ENCODE measurements around the gene TMEM242. TPM values are rescaled to one million over a fixed set of nuclear protein-coding genes. Genes with fewer than 3 reads are reported as not detected.

TMEM242 gene
- total and polyA plus RNA-seq, 2 donors (not counting 1 experiment from before 2014, with no cell fraction given): 6.3 to 24.1 TPM

DNA sequence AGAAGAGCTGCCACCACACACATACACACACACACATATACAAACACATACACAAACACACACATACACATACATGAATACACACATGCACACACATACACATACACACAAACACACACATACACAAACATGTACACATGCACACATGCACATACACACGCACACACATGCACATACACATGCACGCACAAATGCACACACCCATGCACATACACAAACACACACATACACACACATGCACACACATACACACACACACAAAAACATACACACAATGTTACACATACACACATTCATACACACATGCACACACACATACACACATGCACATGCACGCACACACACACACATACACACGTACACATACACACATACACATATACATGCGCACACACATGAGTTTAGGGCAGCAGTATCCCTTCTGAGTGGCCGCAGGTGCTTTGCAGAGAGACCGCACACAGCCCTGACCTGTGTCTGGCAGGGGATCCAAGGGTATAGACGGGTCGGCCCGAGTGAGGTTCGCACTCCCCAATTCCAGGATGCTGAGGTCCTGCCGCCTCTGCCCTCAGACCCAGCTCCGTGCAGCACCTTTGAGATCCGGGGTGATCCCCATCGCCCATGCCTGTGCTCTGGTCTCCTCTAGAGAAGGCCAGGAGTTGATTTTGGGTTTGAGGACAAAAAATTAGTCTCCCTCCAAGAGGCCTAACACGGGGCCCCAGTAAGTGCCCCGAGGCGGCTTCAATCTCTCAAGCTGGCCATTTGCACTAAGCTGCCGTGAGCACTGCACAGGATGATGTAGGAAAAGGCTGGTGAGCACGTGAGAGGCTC, 56.8 kb downstream of the TMEM242 start:
- H3K4me3 Mint-ChIP-seq: no peak overlapping the region
- no peaks in the 10 kb centered on the region for H3K4me1 Mint-ChIP-seq
- Histone ChIP-seq H3K9me3 (ENCODE audit: control extremely low read depth in 1 of 3, control insufficient read depth in 2 of 3, insufficient read depth in 1 of 3, low read length in 2 of 3) (peaks cover 0 to 5% (median 0%) of the 10 kb centered on the region in 3 donors), H3K27me3 (replicated peaks in 1 of 4; ENCODE audit: control extremely low read depth in 1 of 4, control insufficient read depth in 3 of 4, insufficient read depth in 4 of 4, low read length in 3 of 4) (no peaks in the 10 kb centered on the region), H3K79me2 (ENCODE audit: control insufficient read depth, insufficient read depth, low read length) (no peaks in the 10 kb centered on the region), H3K4me2 (replicated peaks; ENCODE audit: low read depth, low read length, poor library complexity, severe bottlenecking) (no peak overlapping the region), H3K9ac (ENCODE audit: low read length) (no peak overlapping the region), H2AFZ (ENCODE audit: insufficient read depth, low read depth, low read length, poor library complexity, severe bottlenecking) (no peak overlapping the region), H4K20me1 (ENCODE audit: control insufficient read depth, insufficient read depth, low read length, poor library complexity, severe bottlenecking) (no peaks in the 10 kb centered on the region), H3K4me3 (ENCODE audit: control extremely low read depth in 1 of 5, extremely low read depth in 1 of 5, insufficient read depth in 1 of 5, low read depth in 2 of 5, low read length in 4 of 5) (no peak overlapping the region), H3K36me3 (replicated peaks in 1 of 2; ENCODE audit: control extremely low read depth in 1 of 2, control insufficient read depth in 1 of 2, extremely low read depth in 1 of 2, insufficient read depth in 2 of 2, low read length in 1 of 2) (no peaks in the 10 kb centered on the region), H3K27ac (ENCODE audit: low read length in 2 of 2) (no peak overlapping the region), H3K4me1 (ENCODE audit: control insufficient read depth in 2 of 2, insufficient read depth in 2 of 2, low read length in 2 of 2) (no peaks in the 10 kb centered on the region)
- WGBS (ENCODE audit: insufficient coverage): 92% methylated on average over 19 of the region's 20 CpGs
- peaks cover 8% of the 10 kb centered on the region for H3K9me3 Mint-ChIP-seq (ENCODE audit: insufficient read depth)
- TF ChIP-seq EZH2 (IDR thresholded peaks at IDR 0.05; ENCODE audit: borderline replicate concordance, insufficient read depth, low read depth, low read length, poor library complexity, severe bottlenecking): no peak
- TF ChIP-seq, protein P1, sequence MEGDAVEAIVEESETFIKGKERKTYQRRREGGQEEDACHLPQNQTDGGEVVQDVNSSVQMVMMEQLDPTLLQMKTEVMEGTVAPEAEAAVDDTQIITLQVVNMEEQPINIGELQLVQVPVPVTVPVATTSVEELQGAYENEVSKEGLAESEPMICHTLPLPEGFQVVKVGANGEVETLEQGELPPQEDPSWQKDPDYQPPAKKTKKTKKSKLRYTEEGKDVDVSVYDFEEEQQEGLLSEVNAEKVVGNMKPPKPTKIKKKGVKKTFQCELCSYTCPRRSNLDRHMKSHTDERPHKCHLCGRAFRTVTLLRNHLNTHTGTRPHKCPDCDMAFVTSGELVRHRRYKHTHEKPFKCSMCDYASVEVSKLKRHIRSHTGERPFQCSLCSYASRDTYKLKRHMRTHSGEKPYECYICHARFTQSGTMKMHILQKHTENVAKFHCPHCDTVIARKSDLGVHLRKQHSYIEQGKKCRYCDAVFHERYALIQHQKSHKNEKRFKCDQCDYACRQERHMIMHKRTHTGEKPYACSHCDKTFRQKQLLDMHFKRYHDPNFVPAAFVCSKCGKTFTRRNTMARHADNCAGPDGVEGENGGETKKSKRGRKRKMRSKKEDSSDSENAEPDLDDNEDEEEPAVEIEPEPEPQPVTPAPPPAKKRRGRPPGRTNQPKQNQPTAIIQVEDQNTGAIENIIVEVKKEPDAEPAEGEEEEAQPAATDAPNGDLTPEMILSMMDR (IDR thresholded peaks at IDR 0.05): no peak
- intact Hi-C loops (cut with micrococcal nuclease): no loop called here
- no peak for DNase-seq
- ATAC-seq (ENCODE audit: low read depth): no peak
- H3K27ac Mint-ChIP-seq: no peak overlapping the region
- ChIA-PET CTCF (no interaction called here), POLR2A (no interaction called here)
- H3K27me3 Mint-ChIP-seq: peaks cover 4% of the 10 kb centered on the region

DNA sequence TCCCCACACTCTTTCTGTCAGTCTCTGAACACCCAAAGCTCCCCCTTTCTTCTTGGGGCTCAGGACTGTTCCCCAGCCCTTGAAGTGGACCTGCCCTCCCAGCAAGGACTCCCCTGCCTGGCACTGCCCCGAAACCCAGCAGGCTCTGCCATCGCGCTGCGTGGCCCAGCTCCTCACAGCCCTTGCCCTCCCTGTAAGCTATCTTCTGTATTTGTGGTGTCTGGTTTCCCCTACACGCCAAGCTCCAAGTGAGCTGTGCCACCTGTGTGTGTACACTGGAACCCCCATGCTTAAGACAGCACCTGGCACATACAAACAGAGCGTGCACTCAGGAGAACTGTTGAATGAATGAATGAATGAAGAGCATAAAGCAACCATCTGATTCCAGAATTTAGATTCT, 57.7 kb downstream of the TMEM242 start:
- ChIA-PET CTCF (no interaction called here), POLR2A (no interaction called here)
- intact Hi-C loops (cut with micrococcal nuclease): no loop called here

More for the DNA sequence above, 57.7 kb downstream of the TMEM242 start:
- H3K4me1 Mint-ChIP-seq: no peaks in the 10 kb centered on the region
- no peak overlapping the region for H3K27ac Mint-ChIP-seq
- H3K36me3 ChIP-seq (replicated peaks in 1 of 2; ENCODE audit: control extremely low read depth in 1 of 2, control insufficient read depth in 1 of 2, extremely low read depth in 1 of 2, insufficient read depth in 2 of 2, low read length in 1 of 2): no peaks in the 10 kb centered on the region
- no peak overlapping the region for H3K4me2 ChIP-seq (replicated peaks; ENCODE audit: low read depth, low read length, poor library complexity, severe bottlenecking)
- H3K27ac ChIP-seq (ENCODE audit: low read length in 2 of 2): no peak overlapping the region
- peaks cover 0 to 5% (median 0%) of the 10 kb centered on the region in 3 donors for H3K9me3 ChIP-seq (ENCODE audit: control extremely low read depth in 1 of 3, control insufficient read depth in 2 of 3, insufficient read depth in 1 of 3, low read length in 2 of 3)
- H3K9ac ChIP-seq (ENCODE audit: low read length): no peak overlapping the region
- H3K4me3 Mint-ChIP-seq: no peak overlapping the region
- H3K27me3 ChIP-seq (replicated peaks in 1 of 4; ENCODE audit: control extremely low read depth in 1 of 4, control insufficient read depth in 3 of 4, insufficient read depth in 4 of 4, low read length in 3 of 4): no peaks in the 10 kb centered on the region
- H3K79me2 ChIP-seq (ENCODE audit: control insufficient read depth, insufficient read depth, low read length): no peaks in the 10 kb centered on the region
- TF ChIP-seq, protein P1 (IDR thresholded peaks at IDR 0.05): no peak
- TF ChIP-seq EZH2 (IDR thresholded peaks at IDR 0.05; ENCODE audit: borderline replicate concordance, insufficient read depth, low read depth, low read length, poor library complexity, severe bottlenecking): no peak
- no peak overlapping the region for H3K4me3 ChIP-seq (ENCODE audit: control extremely low read depth in 1 of 5, extremely low read depth in 1 of 5, insufficient read depth in 1 of 5, low read depth in 2 of 5, low read length in 4 of 5)
- H4K20me1 ChIP-seq (ENCODE audit: control insufficient read depth, insufficient read depth, low read length, poor library complexity, severe bottlenecking): no peaks in the 10 kb centered on the region
- peaks cover 8% of the 10 kb centered on the region for H3K9me3 Mint-ChIP-seq (ENCODE audit: insufficient read depth)
- 88% methylated on average over 5 of the region's 6 CpGs for WGBS (ENCODE audit: insufficient coverage)
- H2AFZ ChIP-seq (ENCODE audit: insufficient read depth, low read depth, low read length, poor library complexity, severe bottlenecking): no peak overlapping the region
- DNase-seq (no peak), ATAC-seq (ENCODE audit: low read depth) (no peak)
- H3K27me3 Mint-ChIP-seq: peaks cover 4% of the 10 kb centered on the region
- H3K4me1 ChIP-seq (ENCODE audit: control insufficient read depth in 2 of 2, insufficient read depth in 2 of 2, low read length in 2 of 2): no peaks in the 10 kb centered on the region
